Smooth muscle cell (in vitro differentiated cells): ENCODE data around the gene SUCLG2. TPM values are rescaled to one million over a fixed set of nuclear protein-coding genes. Genes with fewer than 3 reads are reported as not detected.

Source experiments
- DNase-seq: peaks from one replicate; lab custom pipeline; 2025; ENCODE audit not compliant: unreplicated experiment; lab: John Stamatoyannopoulos, UW
- H2AFZ ChIP-seq: fragments of 200-600 bp; sonication (generic); 2 replicates; pipeline ENCODE4 v1.6.0; 2016; ENCODE audit warnings: antibody characterized with exemption, low read depth, mild to moderate bottlenecking
- H3F3A ChIP-seq: fragments of 200-600 bp; sonication (generic); 2 replicates; pipeline ENCODE4 v1.6.0; 2017; ENCODE audit warnings: antibody characterized with exemption, low read depth
- H3K27ac ChIP-seq: fragments of 200-600 bp; sonication (generic); 2 replicates; pipeline ENCODE4 v1.5.1; 2016; ENCODE audit warnings: low read depth, mild to moderate bottlenecking
- H3K27me3 ChIP-seq: fragments of 200-600 bp; sonication (generic); 2 replicates; pipeline ENCODE4 v1.6.1; 2016; ENCODE audit warnings: low read depth, mild to moderate bottlenecking
- H3K36me3 ChIP-seq: fragments of 200-600 bp; sonication (generic); 2 replicates; pipeline ENCODE4 v1.5.1; 2016; ENCODE audit warnings: low read depth
- H3K4me1 ChIP-seq: fragments of 200-600 bp; sonication (generic); 2 replicates; pipeline ENCODE4 v1.5.1; 2016; ENCODE audit warnings: low read depth
- H3K4me2 ChIP-seq: fragments of 200-600 bp; sonication (generic); 2 replicates; pipeline ENCODE4 v1.6.0; 2016; ENCODE audit warnings: mild to moderate bottlenecking
- H3K4me3 ChIP-seq: fragments of 200-600 bp; sonication (generic); 2 replicates; pipeline ENCODE4 v1.5.1; 2016; ENCODE audit warnings: mild to moderate bottlenecking
- H3K79me2 ChIP-seq: fragments of 200-600 bp; sonication (generic); 2 replicates; pipeline ENCODE4 v1.6.0; 2016; ENCODE audit warnings: low read depth, mild to moderate bottlenecking
- H3K9ac ChIP-seq: fragments of 200-600 bp; sonication (generic); 2 replicates; pipeline ENCODE4 v1.6.0; 2016; ENCODE audit warnings: low read depth
- H3K9me3 ChIP-seq: fragments of 200-600 bp; sonication (generic); replicated peaks from 2 replicates; pipeline ENCODE4 v1.5.1; 2016; ENCODE audit warnings: low read depth
- H4K20me1 ChIP-seq: fragments of 200-600 bp; sonication (generic); 2 replicates; pipeline ENCODE4 v1.6.0; 2016; ENCODE audit warnings: low read depth
- CTCF ChIP-seq: fragments of 200-600 bp; sonication (generic); IDR thresholded peaks from 2 replicates; pipeline ENCODE4 v1.5.1; 2017; ENCODE audit warnings: borderline replicate concordance, mild to moderate bottlenecking, antibody characterized with exemption; ENCODE audit not compliant: insufficient read depth, poor library complexity, severe bottlenecking
- WGBS: methylation state at CpG from one replicate; pipeline ENCODE4 v1.1.7; 2016; ENCODE audit warnings: low lambda C conversion rate; 5-methylcytosine and 5-hydroxymethylcytosine counted together
- polyA plus RNA-seq: library from polyadenylated mRNA; unstranded; fragments of >200 nt; fragmentation: Nextera tagmentation; extraction: Ambion mirVana; gene quantifications from 2 replicates; pipeline ENCODE4 v1.2.1, GENCODE V29; 2016
- total RNA-seq: library from RNA; depleted of rRNA; stranded (reverse); fragments of >200 nt; gene quantifications from 2 replicates; pipeline ENCODE4 v1.2.3, GENCODE V29; 2014

SUCLG2 gene
- total and polyA plus RNA-seq, 2 experiments from 2014 or later, result 40.3 to 45.4 TPM

GRCh38 chr3:67414740-67415139 lies 239.7 kb downstream of the SUCLG2 start:
- TF ChIP-seq CTCF, result no peak
- Histone ChIP-seq H3K36me3 (peaks cover 3% of the 10 kb centered on the region), H2AFZ (no peak overlapping the region), H3K27me3 (no peaks in the 10 kb centered on the region), H3K79me2 (no peaks in the 10 kb centered on the region), H4K20me1 (no peaks in the 10 kb centered on the region), H3K4me3 (no peak overlapping the region), H3K4me1 (no peaks in the 10 kb centered on the region), H3K4me2 (no peak overlapping the region), H3K9me3 (peaks cover 4% of the 10 kb centered on the region), H3K27ac (no peak overlapping the region), H3F3A (no peaks in the 10 kb centered on the region), H3K9ac (no peak overlapping the region)
- DNase-seq, result no peak
- WGBS, result 98% methylated on average over 5 of the region's 5 CpGs

GRCh38 chr3:67405193-67405592 lies 249.2 kb downstream of the SUCLG2 start:
- Histone ChIP-seq H3K9ac (no peak overlapping the region), H4K20me1 (no peaks in the 10 kb centered on the region), H3K4me3 (no peak overlapping the region), H3K9me3 (no peaks in the 10 kb centered on the region), H3K27me3 (no peaks in the 10 kb centered on the region), H3K79me2 (no peaks in the 10 kb centered on the region), H3K4me1 (no peaks in the 10 kb centered on the region), H3K36me3 (peaks cover 4% of the 10 kb centered on the region), H3K4me2 (no peak overlapping the region), H3F3A (no peaks in the 10 kb centered on the region), H3K27ac (no peak overlapping the region), H2AFZ (no peak overlapping the region)
- no peak for TF ChIP-seq CTCF
- DNase-seq, result no peak

- no peaks in the 10 kb centered on the region for H3K4me1 ChIP-seq
- H3K4me3 ChIP-seq, result no peak overlapping the region
- H3K4me2 ChIP-seq, result no peak overlapping the region
- DNase-seq, result no peak
- no peaks in the 10 kb centered on the region for H3K9me3 ChIP-seq
- H3F3A ChIP-seq, result no peaks in the 10 kb centered on the region
- no peak for TF ChIP-seq CTCF
- no peaks in the 10 kb centered on the region for H3K79me2 ChIP-seq
- H3K27me3 ChIP-seq, result no peaks in the 10 kb centered on the region
- 100% methylated on average over 3 of the region's 3 CpGs for WGBS
- no peak overlapping the region for H3K27ac ChIP-seq
- H3K9ac ChIP-seq, result no peak overlapping the region
- H4K20me1 ChIP-seq, result no peaks in the 10 kb centered on the region
- H3K36me3 ChIP-seq, result peaks cover 4% of the 10 kb centered on the region
- H2AFZ ChIP-seq, result no peak overlapping the region
These were observed 251.5 kb downstream of the SUCLG2 start for GRCh38 chr3:67402873-67403272.

GRCh38 chr3:67401921-67402320 lies 252.5 kb downstream of the SUCLG2 start:
- H3K4me3 ChIP-seq, result no peak overlapping the region
- H3K9me3 ChIP-seq, result no peaks in the 10 kb centered on the region
- no peaks in the 10 kb centered on the region for H3F3A ChIP-seq
- no peaks in the 10 kb centered on the region for H3K27me3 ChIP-seq
- H2AFZ ChIP-seq, result no peak overlapping the region
- WGBS, result 94% methylated on average over 3 of the region's 3 CpGs
- H4K20me1 ChIP-seq, result no peaks in the 10 kb centered on the region
- TF ChIP-seq CTCF, result no peak
- no peak overlapping the region for H3K9ac ChIP-seq
- H3K79me2 ChIP-seq, result no peaks in the 10 kb centered on the region
- no peak overlapping the region for H3K4me2 ChIP-seq
- no peak overlapping the region for H3K27ac ChIP-seq
- no peak for DNase-seq
- H3K36me3 ChIP-seq, result peaks cover 4% of the 10 kb centered on the region
- no peaks in the 10 kb centered on the region for H3K4me1 ChIP-seq
